Progenitor cell of endocrine pancreas (in vitro differentiated cells): ENCODE measurements around the gene VGLL4. TPM values are rescaled to one million over a fixed set of nuclear protein-coding genes. Genes with fewer than 3 reads are reported as not detected.

ENCODE experiments used
- DNase-seq: peaks from one replicate; pipeline ENCODE4 v3.0.0; 2021; ENCODE audit warnings: low spot score; ENCODE audit not compliant: unreplicated experiment
- H3K27ac Mint-ChIP-seq: 2 replicates; pipeline ENCODE4 v1.8.0; 2021; ENCODE audit warnings: mild to moderate bottlenecking, moderate library complexity, mixed read lengths
- H3K27me3 Mint-ChIP-seq: 2 replicates; pipeline ENCODE4 v1.8.0; 2021; ENCODE audit warnings: mixed read lengths
- H3K36me3 Mint-ChIP-seq: 2 replicates; pipeline ENCODE4 v1.8.0; 2022; ENCODE audit warnings: mixed read lengths; ENCODE audit not compliant: insufficient read depth
- H3K4me1 Mint-ChIP-seq: 2 replicates; pipeline ENCODE4 v1.8.0; 2021; ENCODE audit warnings: low read depth, mixed read lengths
- H3K4me3 Mint-ChIP-seq: 2 replicates; pipeline ENCODE4 v1.8.0; 2021; ENCODE audit warnings: low read depth, mild to moderate bottlenecking, moderate library complexity, mixed read lengths
- H3K9me3 Mint-ChIP-seq: 2 replicates; pipeline ENCODE4 v1.8.0; 2021; ENCODE audit warnings: low read depth, mixed read lengths
- CTCF ChIP-seq: fragments of 200-600 bp; sonication (generic); IDR thresholded peaks from one replicate; pipeline ENCODE4 v1.5.0; 2021; ENCODE audit warnings: antibody characterized with exemption, mild to moderate bottlenecking; ENCODE audit not compliant: unreplicated experiment
- total RNA-seq: library from RNA; stranded (reverse); gene quantifications from 2 replicates; pipeline ENCODE4 v1.2.1, GENCODE V29; 2021

The VGLL4 gene
- total RNA-seq, 1 donor from 2014 or later, result 93.2 TPM

GRCh38 chr3:11604139-11604892, 39.4 kb downstream of the VGLL4 start:
- Mint-ChIP-seq H3K4me3 (no peak overlapping the region), H3K9me3 (no peaks in the 10 kb centered on the region), H3K4me1 (peaks cover 40% of the 10 kb centered on the region), H3K27ac (no peak overlapping the region), H3K36me3 (peaks cover 26% of the 10 kb centered on the region), H3K27me3 (no peaks in the 10 kb centered on the region)
- no peak for TF ChIP-seq CTCF
- no peak for DNase-seq

- Mint-ChIP-seq H3K4me3 (no peak overlapping the region), H3K9me3 (peaks cover 2% of the 10 kb centered on the region), H3K36me3 (peaks cover 29% of the 10 kb centered on the region)
Observed at GRCh38 chr3:11603628-11604027, 40.1 kb downstream of the VGLL4 start.

GRCh38 chr3:11602886-11603527, 40.7 kb downstream of the VGLL4 start:
- no peak overlapping the region for H3K4me3 Mint-ChIP-seq
- peaks cover 6% of the 10 kb centered on the region for H3K9me3 Mint-ChIP-seq
- no peak overlapping the region for H3K27ac Mint-ChIP-seq
- no peaks in the 10 kb centered on the region for H3K27me3 Mint-ChIP-seq
- peaks cover 35% of the 10 kb centered on the region for H3K4me1 Mint-ChIP-seq
- DNase-seq, result no peak
- no peak for TF ChIP-seq CTCF
- H3K36me3 Mint-ChIP-seq, result peaks cover 33% of the 10 kb centered on the region

More at GRCh38 chr3:11603628-11604027, 40.1 kb downstream of the VGLL4 start:
- no peaks in the 10 kb centered on the region for H3K27me3 Mint-ChIP-seq
- H3K27ac Mint-ChIP-seq, result peak overlapping the region; percentile 78
- H3K4me1 Mint-ChIP-seq, result peaks cover 39% of the 10 kb centered on the region
- no peak for TF ChIP-seq CTCF
- DNase-seq, result no peak

DNA sequence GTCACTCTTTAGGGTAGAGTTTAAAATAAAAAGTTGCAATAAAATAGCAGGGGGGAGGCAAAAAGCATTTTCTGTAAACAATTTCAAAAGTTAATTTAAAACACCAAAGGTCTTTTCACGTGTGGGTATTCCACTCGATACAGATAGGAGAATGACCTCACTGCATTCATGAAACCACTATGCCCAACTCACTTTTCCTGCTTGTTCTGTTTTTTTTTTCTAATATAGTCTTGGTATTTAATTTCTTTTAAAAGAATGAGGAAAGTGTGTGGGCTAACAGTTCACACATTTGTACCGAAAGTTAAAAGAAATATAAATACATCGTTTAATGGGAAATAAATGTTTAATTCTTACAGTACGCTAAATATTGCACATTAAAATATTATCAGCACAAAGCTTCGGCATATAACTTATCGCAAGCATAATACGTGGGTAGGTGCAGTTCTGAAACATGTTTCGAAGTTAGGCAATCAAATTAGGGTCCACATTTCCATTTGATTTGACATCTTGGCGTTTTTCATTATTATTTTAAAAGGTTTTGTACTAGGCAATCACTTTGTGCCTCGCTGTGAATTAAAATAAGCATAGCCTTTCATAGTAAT, 41.4 kb downstream of the VGLL4 start:
- Mint-ChIP-seq H3K9me3 (peaks cover 9% of the 10 kb centered on the region), H3K4me1 (peaks cover 33% of the 10 kb centered on the region), H3K27ac (no peak overlapping the region), H3K36me3 (peaks cover 39% of the 10 kb centered on the region), H3K27me3 (no peaks in the 10 kb centered on the region), H3K4me3 (no peak overlapping the region)
- no peak for TF ChIP-seq CTCF
- DNase-seq, result no peak

DNA sequence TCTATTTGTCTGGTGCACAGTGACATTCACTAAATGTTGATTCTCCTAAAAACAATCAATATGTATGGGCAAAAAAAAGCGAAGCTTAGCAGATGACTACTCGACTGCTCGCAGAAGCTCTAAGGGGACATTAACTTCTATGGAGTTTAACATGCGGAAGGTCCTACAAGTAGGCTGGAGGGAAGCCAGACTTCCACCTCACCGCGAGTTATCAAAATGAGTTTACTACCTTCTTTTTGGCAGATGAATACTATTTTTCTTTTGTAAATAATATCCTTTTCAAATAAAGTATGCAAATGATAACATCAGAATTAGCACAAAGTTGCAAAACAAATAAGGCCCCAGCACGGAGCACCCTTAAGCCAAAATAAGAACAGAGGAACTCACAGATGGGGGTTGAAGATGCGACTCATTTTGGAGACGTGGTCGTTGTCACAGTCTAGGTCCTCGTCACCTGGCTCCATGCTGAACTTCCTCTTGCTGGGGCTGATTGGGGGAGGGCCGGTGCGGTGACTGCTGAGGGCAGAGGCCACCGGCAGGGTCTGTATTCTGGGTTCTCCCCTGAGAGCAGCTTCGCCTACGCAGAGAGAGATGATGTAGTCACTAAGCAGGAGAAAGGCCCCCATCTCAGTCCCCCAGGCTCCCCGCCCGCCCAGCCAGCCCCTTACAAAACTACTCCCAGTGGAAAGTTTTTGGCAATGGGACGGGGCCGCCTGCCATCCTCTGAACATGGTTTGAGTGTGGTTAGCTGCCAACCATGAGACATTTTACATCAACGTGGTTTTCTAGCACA, 42.1 kb downstream of the VGLL4 start:
- no peak for DNase-seq
- peaks cover 9% of the 10 kb centered on the region for H3K9me3 Mint-ChIP-seq
- H3K36me3 Mint-ChIP-seq, result peaks cover 41% of the 10 kb centered on the region
- TF ChIP-seq CTCF, result no peak
- peak overlapping the region; percentile 95 for H3K27ac Mint-ChIP-seq
- H3K4me3 Mint-ChIP-seq, result no peak overlapping the region
- H3K27me3 Mint-ChIP-seq, result no peaks in the 10 kb centered on the region
- H3K4me1 Mint-ChIP-seq, result peaks cover 31% of the 10 kb centered on the region
